Panc1 (cell line): ENCODE data around the gene LSM2. TPM values are rescaled to one million over a fixed set of nuclear protein-coding genes. Genes with fewer than 3 reads are reported as not detected.

ENCODE experiments used
- ATAC-seq: fragments of 200-7000 bp; cut with Tn5 transposase; 2 replicates; pipeline ENCODE4 v1.9.1; 2020; ENCODE audit warnings: mild to moderate bottlenecking, moderate library complexity
- BruUV-seq: library from RNA; stranded (reverse); fragments of 400-500 nt; replicated peaks from 2 replicates; lab custom pipeline; 2021; lab: Mats Ljungman, UMichigan
- CTCF ChIA-PET: fragments of 300-600 bp; sonication (Branson Sonifier 250); formaldehyde crosslinking; loops from one replicate; lab custom pipeline; 2022; ENCODE audit warnings: antibody characterized with exemption; lab: Charles Lee
- POLR2A ChIA-PET: fragments of 300-600 bp; sonication (Branson Sonifier 250); formaldehyde crosslinking; loops from one replicate; lab custom pipeline; 2022; ENCODE audit warnings: antibody characterized with exemption; lab: Charles Lee
- DNase-seq: peaks from one replicate; pipeline ENCODE4 v3.0.0-alpha.2; 2010; ENCODE audit warnings: low read depth, low spot score
- H3K27ac ChIP-seq: 2 replicates; pipeline ENCODE4 v1.5.1; 2011; ENCODE audit warnings: mild to moderate bottlenecking, low read length, inconsistent platforms
- H3K27me3 ChIP-seq: fragments of 200-500 bp; sonication (Bioruptor generic); 2 replicates; pipeline ENCODE4 v1.6.0; 2014; ENCODE audit warnings: low read length, inconsistent platforms; ENCODE audit not compliant: control insufficient read depth, insufficient read depth
- H3K36me3 ChIP-seq: fragments of 200-500 bp; sonication (Bioruptor generic); 2 replicates; pipeline ENCODE4 v1.5.1; 2014; ENCODE audit warnings: inconsistent platforms, mild to moderate bottlenecking, low read length, moderate library complexity; ENCODE audit not compliant: control insufficient read depth, insufficient read depth
- H3K4me1 ChIP-seq: 2 replicates; pipeline ENCODE4 v1.5.1; 2011; ENCODE audit warnings: inconsistent platforms, mild to moderate bottlenecking, low read length, moderate library complexity; ENCODE audit not compliant: control insufficient read depth, insufficient read depth
- H3K4me3 ChIP-seq, 2 experiments: 2 replicates each; pipeline ENCODE4 v1.5.1; 2011 to 2012; ENCODE audit warnings: low read depth in 2 of 2, low read length in 2 of 2, mild to moderate bottlenecking in 2 of 2, inconsistent platforms in 1 of 2, moderate library complexity in 1 of 2
- H3K9me3 ChIP-seq: fragments of 200-500 bp; sonication (Bioruptor generic); 2 replicates; pipeline ENCODE4 v1.5.1; 2014; ENCODE audit warnings: low read depth, mild to moderate bottlenecking, inconsistent platforms, low read length, moderate library complexity; ENCODE audit not compliant: control insufficient read depth, insufficient read depth
- POLR2AphosphoS5 ChIP-seq: IDR thresholded peaks from 2 replicates; pipeline ENCODE4 v1.6.1; 2012; ENCODE audit warnings: mild to moderate bottlenecking, low read depth, low read length, moderate library complexity
- SIN3A ChIP-seq: IDR thresholded peaks from 2 replicates; pipeline ENCODE4 v1.6.1; 2012; ENCODE audit warnings: low read depth, mild to moderate bottlenecking, low read length, moderate library complexity, borderline replicate concordance; ENCODE audit not compliant: insufficient read depth
- TCF7L2 ChIP-seq: IDR thresholded peaks from 2 replicates; pipeline ENCODE4 v1.6.1; 2011; ENCODE audit warnings: mild to moderate bottlenecking, low read depth, low read length, inconsistent platforms
- in situ Hi-C: cut with HindIII; loops from 2 replicates; pipeline ENCODE4 v1.10.0; 2016; ENCODE audit warnings: low sequenced_read_pairs, low pct_unique_long_range_greater_than_20kb
- intact Hi-C: fragments of 100-400 bp; cut with micrococcal nuclease; formaldehyde crosslinking; loops from one replicate; pipeline ENCODE4 v1.10.0; 2022; ENCODE audit not compliant: unreplicated experiment
- total RNA-seq: library from RNA; stranded (reverse); gene quantifications from one replicate; pipeline ENCODE4 v1.2.1, GENCODE V29; 2021; ENCODE audit not compliant: unreplicated experiment
- TF ChIP-seq, protein P1 (sequence below), 2 experiments: IDR thresholded peaks; 2 replicates each; pipeline ENCODE4 v1.6.1; 2011 to 2012; ENCODE audit warnings: low read depth in 2 of 2, control low read depth in 1 of 2, low read length in 1 of 2, mild to moderate bottlenecking in 1 of 2, moderate library complexity in 1 of 2; ENCODE audit not compliant: insufficient read depth in 1 of 2
- TF ChIP-seq, protein P2 (sequence below): fragments of 450-650 bp; IDR thresholded peaks from 2 replicates; pipeline ENCODE4 v1.5.1; 2017; ENCODE audit warnings: mild to moderate bottlenecking

Gene LSM2
- total RNA-seq, 1 experiment from 2014 or later, result 89.7 TPM

DNA sequence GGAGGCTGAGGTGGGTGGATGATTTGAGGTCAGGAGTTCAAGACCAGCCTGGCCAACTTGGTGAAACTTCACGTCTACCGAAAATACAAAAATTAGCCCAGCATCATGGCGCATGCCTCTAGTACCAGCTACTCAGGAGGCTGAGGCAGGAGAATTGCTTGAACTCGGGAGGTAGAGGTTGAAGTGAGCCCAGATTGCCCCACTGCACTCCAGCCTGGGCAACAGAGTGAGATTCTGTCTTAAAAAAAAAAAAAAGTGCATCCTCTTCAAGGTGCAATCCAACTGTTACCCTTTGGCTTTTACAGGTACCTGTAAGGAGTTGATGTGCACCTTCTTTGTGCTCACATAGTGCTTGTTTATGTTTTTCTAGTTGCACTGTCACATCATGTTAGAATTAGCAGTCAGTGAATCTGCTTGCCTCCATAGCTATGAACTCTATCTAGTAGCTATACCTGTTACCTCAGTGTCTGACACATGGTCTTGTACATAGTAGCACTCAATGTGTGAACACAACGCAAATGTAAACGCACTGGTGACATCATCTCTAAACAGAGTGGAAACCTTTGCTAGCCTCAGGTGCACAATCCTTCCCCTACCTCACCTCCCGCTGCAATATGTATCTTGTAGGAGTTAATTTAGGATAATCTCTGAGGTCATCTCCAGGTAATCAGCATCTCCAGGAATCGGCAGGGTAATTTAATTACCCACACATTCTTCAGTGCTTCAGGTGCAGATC is 57.3 kb downstream of the LSM2 start:
- BruUV-seq, result TSS peak; percentile 44
- DNase-seq, result no peak
- TF ChIP-seq TCF7L2 (no peak), POLR2AphosphoS5 (no peak), SIN3A (no peak)
- TF ChIP-seq, protein P1, sequence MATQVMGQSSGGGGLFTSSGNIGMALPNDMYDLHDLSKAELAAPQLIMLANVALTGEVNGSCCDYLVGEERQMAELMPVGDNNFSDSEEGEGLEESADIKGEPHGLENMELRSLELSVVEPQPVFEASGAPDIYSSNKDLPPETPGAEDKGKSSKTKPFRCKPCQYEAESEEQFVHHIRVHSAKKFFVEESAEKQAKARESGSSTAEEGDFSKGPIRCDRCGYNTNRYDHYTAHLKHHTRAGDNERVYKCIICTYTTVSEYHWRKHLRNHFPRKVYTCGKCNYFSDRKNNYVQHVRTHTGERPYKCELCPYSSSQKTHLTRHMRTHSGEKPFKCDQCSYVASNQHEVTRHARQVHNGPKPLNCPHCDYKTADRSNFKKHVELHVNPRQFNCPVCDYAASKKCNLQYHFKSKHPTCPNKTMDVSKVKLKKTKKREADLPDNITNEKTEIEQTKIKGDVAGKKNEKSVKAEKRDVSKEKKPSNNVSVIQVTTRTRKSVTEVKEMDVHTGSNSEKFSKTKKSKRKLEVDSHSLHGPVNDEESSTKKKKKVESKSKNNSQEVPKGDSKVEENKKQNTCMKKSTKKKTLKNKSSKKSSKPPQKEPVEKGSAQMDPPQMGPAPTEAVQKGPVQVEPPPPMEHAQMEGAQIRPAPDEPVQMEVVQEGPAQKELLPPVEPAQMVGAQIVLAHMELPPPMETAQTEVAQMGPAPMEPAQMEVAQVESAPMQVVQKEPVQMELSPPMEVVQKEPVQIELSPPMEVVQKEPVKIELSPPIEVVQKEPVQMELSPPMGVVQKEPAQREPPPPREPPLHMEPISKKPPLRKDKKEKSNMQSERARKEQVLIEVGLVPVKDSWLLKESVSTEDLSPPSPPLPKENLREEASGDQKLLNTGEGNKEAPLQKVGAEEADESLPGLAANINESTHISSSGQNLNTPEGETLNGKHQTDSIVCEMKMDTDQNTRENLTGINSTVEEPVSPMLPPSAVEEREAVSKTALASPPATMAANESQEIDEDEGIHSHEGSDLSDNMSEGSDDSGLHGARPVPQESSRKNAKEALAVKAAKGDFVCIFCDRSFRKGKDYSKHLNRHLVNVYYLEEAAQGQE (IDR thresholded peaks at IDR 0.05; ENCODE audit: insufficient read depth in 1 of 2, low read depth in 2 of 2, low read length in 1 of 2), result no peak
- TF ChIP-seq, protein P2, sequence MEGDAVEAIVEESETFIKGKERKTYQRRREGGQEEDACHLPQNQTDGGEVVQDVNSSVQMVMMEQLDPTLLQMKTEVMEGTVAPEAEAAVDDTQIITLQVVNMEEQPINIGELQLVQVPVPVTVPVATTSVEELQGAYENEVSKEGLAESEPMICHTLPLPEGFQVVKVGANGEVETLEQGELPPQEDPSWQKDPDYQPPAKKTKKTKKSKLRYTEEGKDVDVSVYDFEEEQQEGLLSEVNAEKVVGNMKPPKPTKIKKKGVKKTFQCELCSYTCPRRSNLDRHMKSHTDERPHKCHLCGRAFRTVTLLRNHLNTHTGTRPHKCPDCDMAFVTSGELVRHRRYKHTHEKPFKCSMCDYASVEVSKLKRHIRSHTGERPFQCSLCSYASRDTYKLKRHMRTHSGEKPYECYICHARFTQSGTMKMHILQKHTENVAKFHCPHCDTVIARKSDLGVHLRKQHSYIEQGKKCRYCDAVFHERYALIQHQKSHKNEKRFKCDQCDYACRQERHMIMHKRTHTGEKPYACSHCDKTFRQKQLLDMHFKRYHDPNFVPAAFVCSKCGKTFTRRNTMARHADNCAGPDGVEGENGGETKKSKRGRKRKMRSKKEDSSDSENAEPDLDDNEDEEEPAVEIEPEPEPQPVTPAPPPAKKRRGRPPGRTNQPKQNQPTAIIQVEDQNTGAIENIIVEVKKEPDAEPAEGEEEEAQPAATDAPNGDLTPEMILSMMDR, result no peak
- H3K27me3 ChIP-seq, result no peaks in the 10 kb centered on the region
- ATAC-seq, result no peak
- in situ Hi-C loops, result no loop called here
- POLR2A ChIA-PET, result no interaction called here
- no peak overlapping the region for H3K27ac ChIP-seq
- no peaks in the 10 kb centered on the region for H3K36me3 ChIP-seq
- 0 out of 2 replicates have a peak, but pooled peaks cover 3% of the 10 kb centered on the region for H3K4me1 ChIP-seq
- H3K4me3 ChIP-seq, result no peak overlapping the region
- CTCF ChIA-PET, result no interaction called here
- intact Hi-C loops, result no loop called here
- no peaks in the 10 kb centered on the region for H3K9me3 ChIP-seq

Other genes starting within 250 kb of the LSM2 start
- gene LTA, start 234.7 kb downstream of the LSM2 start, total RNA-seq, result 0.72 TPM
- gene TNF, start 231.4 kb downstream of the LSM2 start, total RNA-seq, result 0.64 TPM
- gene LTB, start 224.5 kb downstream of the LSM2 start, total RNA-seq, result 3.7 TPM
- gene LST1, start 220.7 kb downstream of the LSM2 start, total RNA-seq, result not detected
- not detected for gene NCR3, start 214.0 kb downstream of the LSM2 start, total RNA-seq
- 0.44 TPM for gene AIF1, start 191.7 kb downstream of the LSM2 start, total RNA-seq
- 318 TPM for gene PRRC2A, start 186.3 kb downstream of the LSM2 start, total RNA-seq
- 491 TPM for gene BAG6, start 154.3 kb downstream of the LSM2 start, total RNA-seq
- 1.8 TPM for gene APOM, start 151.1 kb downstream of the LSM2 start, total RNA-seq
- gene C6orf47, start 146.2 kb downstream of the LSM2 start, total RNA-seq, result 22.4 TPM
- gene GPANK1, start 142.0 kb downstream of the LSM2 start, total RNA-seq, result 18.3 TPM
- gene CSNK2B, start 140.9 kb downstream of the LSM2 start, total RNA-seq, result 219 TPM
- 21.2 TPM for gene LY6G5B, start 137.0 kb downstream of the LSM2 start, total RNA-seq
- 0.62 TPM for gene LY6G5C, start 125.9 kb downstream of the LSM2 start, total RNA-seq
- 47.2 TPM for gene ABHD16A, start 103.6 kb downstream of the LSM2 start, total RNA-seq
- gene LY6G6F, start 100.1 kb downstream of the LSM2 start, total RNA-seq, result not detected
- gene LY6G6D, start 91.6 kb downstream of the LSM2 start, total RNA-seq, result not detected
- 0.23 TPM for gene LY6G6C, start 85.2 kb downstream of the LSM2 start, total RNA-seq
- gene MPIG6B, start 83.6 kb downstream of the LSM2 start, total RNA-seq, result not detected
- 104 TPM for gene DDAH2, start 77.7 kb downstream of the LSM2 start, total RNA-seq
- gene CLIC1, start 70.4 kb downstream of the LSM2 start, total RNA-seq, result 583 TPM
- 38.1 TPM for gene MSH5, start 67.0 kb downstream of the LSM2 start, total RNA-seq
- 6.3 TPM for gene SAPCD1, start 44.3 kb downstream of the LSM2 start, total RNA-seq
- 4.3 TPM for gene VWA7, start 29.6 kb downstream of the LSM2 start, total RNA-seq
- gene VARS1, start 11.2 kb downstream of the LSM2 start, total RNA-seq, result 229 TPM
- 2.8 TPM for gene HSPA1L, start 8.3 kb upstream of the LSM2 start, total RNA-seq
- gene HSPA1A, start 8.6 kb upstream of the LSM2 start, total RNA-seq, result 169 TPM
- 147 TPM for gene HSPA1B, start 20.8 kb upstream of the LSM2 start, total RNA-seq
- gene NEU1, start 55.9 kb upstream of the LSM2 start, total RNA-seq, result 111 TPM
- gene SLC44A4, start 72.0 kb upstream of the LSM2 start, total RNA-seq, result 2.7 TPM
- 60.4 TPM for gene EHMT2, start 90.7 kb upstream of the LSM2 start, total RNA-seq
- 9.4 TPM for gene ZBTB12, start 95.1 kb upstream of the LSM2 start, total RNA-seq
- 1.0 TPM for gene C2, start 120.8 kb upstream of the LSM2 start, total RNA-seq
- gene CFB, start 139.1 kb upstream of the LSM2 start, total RNA-seq, result 5.6 TPM
- 94.9 TPM for gene NELFE, start 152.0 kb upstream of the LSM2 start, total RNA-seq
- 121 TPM for gene SKIC2, start 152.2 kb upstream of the LSM2 start, total RNA-seq
- 38.1 TPM for gene DXO, start 165.2 kb upstream of the LSM2 start, total RNA-seq
- 8.1 TPM for gene C4A, start 175.1 kb upstream of the LSM2 start, total RNA-seq
- gene C4B, start 207.8 kb upstream of the LSM2 start, total RNA-seq, result 8.8 TPM
- gene CYP21A2, start 231.4 kb upstream of the LSM2 start, total RNA-seq, result 1.1 TPM